ENCODE data around the gene TPX2.
"Not testable (repeated sequence)": the region's sequence is repeated elsewhere in the genome, so short reads cannot be mapped to it uniquely, and the experiment has no call there.

TPX2 gene

GRCh38 chr20:31720486-31721407, 18.3 kb upstream of the TPX2 start:
- DNase-seq, result no peak

- DNase-seq, result peak; percentile 55
Observed at GRCh38 chr20:31721408-31722256, 17.5 kb upstream of the TPX2 start.

GRCh38 chr20:31722257-31723068, 16.6 kb upstream of the TPX2 start, which contains the start of gene BCL2L1:
Gene BCL2L1, minus strand, starts transcription at chr20:31722868. Its CDS starts 650 bp downstream, at chr20:31722218.
- peak; percentile 83 for DNase-seq

GRCh38 chr20:31723069-31723318, 16.1 kb upstream of the TPX2 start:
- DNase-seq, result no peak

- peak; percentile 96 for DNase-seq
Observed at GRCh38 chr20:31723319-31724078, 15.6 kb upstream of the TPX2 start.

- no peak for DNase-seq
Observed at GRCh38 chr20:31731321-31731717, 7.8 kb upstream of the TPX2 start.

- DNase-seq, result no peak
Observed at GRCh38 chr20:31739550-31739977, 474 bp downstream of the TPX2 start.

- DNase-seq, result no peak
Observed at GRCh38 chr20:31740208-31740607, 1.1 kb downstream of the TPX2 start.

- DNase-seq, result no peak
Observed at GRCh38 chr20:31740656-31741323, 1.7 kb downstream of the TPX2 start.

GRCh38 chr20:31746068-31746878, 7.2 kb downstream of the TPX2 start:
- DNase-seq, result no peak

GRCh38 chr20:31747028-31747427, 7.9 kb downstream of the TPX2 start:
- not testable (repeated sequence) for DNase-seq

GRCh38 chr20:31747640-31748039, 8.6 kb downstream of the TPX2 start:
- no peak for DNase-seq

- no peak for DNase-seq
Observed at GRCh38 chr20:31749223-31749622, 10.1 kb downstream of the TPX2 start.

- no peak for DNase-seq
Observed at GRCh38 chr20:31751126-31751525, 12.0 kb downstream of the TPX2 start.

GRCh38 chr20:31757254-31757653, 18.2 kb downstream of the TPX2 start:
- DNase-seq, result no peak

- DNase-seq, result no peak
Observed at GRCh38 chr20:31758521-31758920, 19.4 kb downstream of the TPX2 start.

GRCh38 chr20:31758991-31759390, 19.9 kb downstream of the TPX2 start:
- no peak for DNase-seq

- DNase-seq, result no peak
Observed at GRCh38 chr20:31759836-31760518, 20.9 kb downstream of the TPX2 start.

GRCh38 chr20:31760519-31761240, 21.6 kb downstream of the TPX2 start:
- no peak for DNase-seq

Measured in NCI-H1092 treated with DMSO at 0.1 percent for 48 hours (cell line).